Fibroblast of the aortic adventitia (primary cell): ENCODE measurements around the gene ARMH1. TPM values are rescaled to one million over a fixed set of nuclear protein-coding genes. Genes with fewer than 3 reads are reported as not detected.
"Not testable (repeated sequence)": the region's sequence is repeated elsewhere in the genome, so short reads cannot be mapped to it uniquely, and the experiment has no call there.

ENCODE experiments used
- DNase-seq: peaks from one replicate; pipeline ENCODE4 v3.0.0-alpha.2; 2010; ENCODE audit warnings: low read depth
- H3K4me3 ChIP-seq: 2 replicates; pipeline ENCODE4 v1.5.1; 2011; ENCODE audit warnings: low read depth, mild to moderate bottlenecking, control low read depth, low read length, moderate library complexity
- total RNA-seq: library from RNA; depleted of rRNA; stranded (reverse); fragments of >200 nt; gene quantifications from 2 replicates; pipeline ENCODE4 v1.2.3, GENCODE V29; 2012; ENCODE audit warnings: low replicate concordance
- TF ChIP-seq, protein P1 (sequence below): IDR thresholded peaks from 2 replicates; pipeline ENCODE4 v1.5.1; 2011; ENCODE audit warnings: mild to moderate bottlenecking, low read length, control low read depth, inconsistent platforms; ENCODE audit not compliant: insufficient read depth

The ARMH1 gene
- total RNA-seq, 1 donor = 1.7 TPM

DNA sequence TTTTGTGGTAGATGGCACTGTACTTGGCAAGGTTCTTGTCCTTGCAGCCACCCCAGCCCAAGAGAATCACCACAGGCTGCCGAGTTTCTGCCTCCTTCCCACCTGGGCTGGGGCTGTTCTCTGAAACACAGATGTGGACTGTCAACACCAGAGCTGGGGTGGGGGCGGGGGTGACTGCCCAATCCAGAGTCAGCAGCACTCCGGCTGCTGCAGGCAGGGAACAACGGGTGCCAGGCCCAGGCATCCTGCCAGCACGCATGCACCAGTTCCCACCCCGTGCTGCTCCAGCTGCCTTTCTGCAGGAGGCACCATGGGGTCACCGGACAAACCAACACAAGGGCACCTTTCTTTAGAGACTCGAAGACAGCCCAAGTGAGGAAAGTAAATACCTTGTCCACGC, 14.3 kb upstream of the ARMH1 start:
- TF ChIP-seq, protein P1, sequence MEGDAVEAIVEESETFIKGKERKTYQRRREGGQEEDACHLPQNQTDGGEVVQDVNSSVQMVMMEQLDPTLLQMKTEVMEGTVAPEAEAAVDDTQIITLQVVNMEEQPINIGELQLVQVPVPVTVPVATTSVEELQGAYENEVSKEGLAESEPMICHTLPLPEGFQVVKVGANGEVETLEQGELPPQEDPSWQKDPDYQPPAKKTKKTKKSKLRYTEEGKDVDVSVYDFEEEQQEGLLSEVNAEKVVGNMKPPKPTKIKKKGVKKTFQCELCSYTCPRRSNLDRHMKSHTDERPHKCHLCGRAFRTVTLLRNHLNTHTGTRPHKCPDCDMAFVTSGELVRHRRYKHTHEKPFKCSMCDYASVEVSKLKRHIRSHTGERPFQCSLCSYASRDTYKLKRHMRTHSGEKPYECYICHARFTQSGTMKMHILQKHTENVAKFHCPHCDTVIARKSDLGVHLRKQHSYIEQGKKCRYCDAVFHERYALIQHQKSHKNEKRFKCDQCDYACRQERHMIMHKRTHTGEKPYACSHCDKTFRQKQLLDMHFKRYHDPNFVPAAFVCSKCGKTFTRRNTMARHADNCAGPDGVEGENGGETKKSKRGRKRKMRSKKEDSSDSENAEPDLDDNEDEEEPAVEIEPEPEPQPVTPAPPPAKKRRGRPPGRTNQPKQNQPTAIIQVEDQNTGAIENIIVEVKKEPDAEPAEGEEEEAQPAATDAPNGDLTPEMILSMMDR = no peak
- DNase-seq = no peak
- no peak overlapping the region for H3K4me3 ChIP-seq

DNA sequence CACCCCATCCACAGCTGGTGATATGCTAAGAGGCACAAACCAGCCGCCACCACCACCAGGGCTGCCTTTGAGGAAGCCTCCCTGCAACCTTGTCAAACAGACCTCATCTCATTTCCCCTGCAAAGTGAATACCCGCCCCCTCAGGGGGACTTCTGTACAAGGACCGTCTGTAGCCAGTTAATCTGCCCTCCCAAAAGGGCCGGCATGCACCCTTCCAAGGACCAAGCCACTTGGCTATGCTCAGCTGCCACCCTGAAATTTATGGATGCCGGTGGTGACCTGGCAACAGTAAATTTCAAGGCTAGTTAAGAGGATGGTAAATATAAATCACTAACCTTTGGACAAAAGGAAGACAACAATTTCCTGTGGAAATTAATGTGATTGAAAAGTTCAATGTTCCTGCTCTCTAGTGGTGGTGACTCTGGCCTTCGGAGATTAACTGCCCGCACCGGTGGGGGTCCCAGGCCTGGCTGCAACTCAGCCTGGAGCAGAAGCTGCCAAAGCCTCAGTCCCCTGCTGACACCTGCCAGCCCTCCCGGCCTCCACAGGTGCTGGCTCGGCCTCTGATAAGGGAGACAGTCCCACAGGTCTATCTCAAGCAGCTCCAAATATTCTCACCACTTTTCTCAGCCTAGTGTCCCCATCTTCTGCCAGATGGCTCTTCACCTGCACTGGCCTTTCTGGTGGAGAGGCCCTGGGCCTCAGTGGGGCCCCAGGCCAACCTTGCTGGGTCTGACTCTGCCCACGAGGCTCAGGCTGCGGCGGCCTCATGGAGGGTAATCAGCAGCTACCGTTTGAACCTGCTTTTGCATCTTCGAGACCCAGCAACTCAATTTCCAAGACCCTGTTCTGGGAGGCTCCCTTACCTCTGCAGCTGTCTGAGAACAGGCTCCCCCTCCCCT, 12.5 kb upstream of the ARMH1 start:
- TF ChIP-seq, protein P1 = no peak
- H3K4me3 ChIP-seq = no peak overlapping the region
- DNase-seq = no peak

DNA sequence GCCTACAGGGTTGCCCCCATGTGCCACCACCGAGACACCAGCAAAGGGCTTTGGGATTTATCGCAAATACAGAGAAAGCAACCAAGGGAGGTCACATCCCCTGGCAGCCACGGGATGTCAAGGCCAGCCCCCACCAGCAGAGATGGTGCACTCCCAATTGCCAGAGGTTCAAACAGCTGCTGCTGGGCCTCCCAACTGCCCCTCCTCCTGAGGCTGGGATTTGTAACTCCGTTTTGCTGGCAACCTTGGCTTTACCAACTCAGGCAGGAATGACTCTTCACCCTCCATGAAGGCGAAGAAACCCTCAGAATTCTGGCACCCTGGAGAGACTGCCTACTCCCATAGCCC, 11.9 kb upstream of the ARMH1 start:
- no peak overlapping the region for H3K4me3 ChIP-seq
- TF ChIP-seq, protein P1 = no peak
- DNase-seq = no peak

DNA sequence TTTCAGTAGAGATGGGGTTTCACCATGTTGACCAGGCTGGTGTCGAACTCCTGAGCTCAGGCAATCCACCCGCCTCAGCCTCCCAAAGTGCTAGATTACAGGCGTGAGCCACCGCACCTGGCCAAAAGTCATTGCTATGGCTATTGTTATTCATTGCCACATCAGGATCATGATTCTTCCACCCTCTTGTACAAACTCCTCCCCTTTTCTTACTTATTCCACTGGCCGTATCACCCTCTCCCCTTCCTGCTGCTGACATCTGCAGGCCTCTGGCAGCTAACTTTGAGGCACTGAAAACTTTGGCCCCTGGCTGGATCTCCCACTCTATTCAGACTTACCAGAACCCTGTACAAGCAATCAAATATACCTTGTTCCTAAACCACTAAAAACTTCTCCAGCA, 11.1 kb upstream of the ARMH1 start:
- DNase-seq = no peak
- H3K4me3 ChIP-seq = no peak overlapping the region
- TF ChIP-seq, protein P1 = no peak

DNA sequence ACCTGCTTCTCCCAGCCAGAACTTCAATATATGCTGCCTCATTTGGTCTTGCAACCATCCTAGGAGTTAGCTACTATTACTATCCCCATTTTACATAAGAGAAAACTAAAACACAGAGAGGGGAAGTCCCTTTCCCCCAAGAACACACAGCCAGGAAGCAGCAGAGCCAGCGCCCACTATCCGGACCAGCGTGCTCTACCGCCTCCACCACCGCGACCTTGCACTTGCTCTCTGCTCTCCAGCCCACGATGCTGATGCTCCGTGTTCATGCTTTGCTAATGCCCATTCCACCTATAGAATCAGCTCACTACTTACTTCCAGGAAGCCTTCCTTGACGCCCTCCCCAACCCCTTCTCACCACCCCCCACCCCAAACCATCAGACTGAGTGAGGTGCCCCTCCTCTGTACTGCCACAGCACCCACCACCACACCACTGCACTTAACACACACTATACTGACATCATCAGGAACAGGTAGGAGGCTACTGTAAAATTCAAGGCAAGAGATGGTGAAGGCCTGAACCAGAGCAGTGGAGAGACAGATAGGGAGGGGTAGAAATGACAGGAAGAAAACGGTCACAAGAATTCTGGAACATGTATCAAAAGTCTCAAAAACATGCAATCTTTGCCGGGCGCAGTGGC, 9.7 kb upstream of the ARMH1 start:
- H3K4me3 ChIP-seq = no peak overlapping the region
- TF ChIP-seq, protein P1 = no peak
- no peak for DNase-seq

DNA sequence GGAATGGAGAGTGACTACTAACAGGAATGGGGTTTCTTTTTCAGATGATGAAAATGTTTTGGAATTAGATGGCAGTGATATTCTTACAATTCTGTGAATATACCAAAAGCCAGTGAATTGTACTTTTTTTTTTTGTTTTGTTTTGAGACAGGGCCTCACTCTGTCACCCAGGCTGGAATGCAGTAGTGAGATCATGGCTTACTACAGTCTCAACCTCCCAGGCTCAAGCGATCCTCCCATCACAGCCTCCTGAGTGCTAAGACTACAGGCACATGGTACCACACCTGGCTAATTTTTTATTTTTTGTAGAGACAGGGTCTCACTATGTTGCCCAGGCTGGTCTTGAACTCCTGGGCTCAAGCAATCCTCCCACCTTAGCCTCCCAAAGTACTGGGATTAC, 7.8 kb upstream of the ARMH1 start:
- not testable (repeated sequence) for H3K4me3 ChIP-seq, DNase-seq

DNA sequence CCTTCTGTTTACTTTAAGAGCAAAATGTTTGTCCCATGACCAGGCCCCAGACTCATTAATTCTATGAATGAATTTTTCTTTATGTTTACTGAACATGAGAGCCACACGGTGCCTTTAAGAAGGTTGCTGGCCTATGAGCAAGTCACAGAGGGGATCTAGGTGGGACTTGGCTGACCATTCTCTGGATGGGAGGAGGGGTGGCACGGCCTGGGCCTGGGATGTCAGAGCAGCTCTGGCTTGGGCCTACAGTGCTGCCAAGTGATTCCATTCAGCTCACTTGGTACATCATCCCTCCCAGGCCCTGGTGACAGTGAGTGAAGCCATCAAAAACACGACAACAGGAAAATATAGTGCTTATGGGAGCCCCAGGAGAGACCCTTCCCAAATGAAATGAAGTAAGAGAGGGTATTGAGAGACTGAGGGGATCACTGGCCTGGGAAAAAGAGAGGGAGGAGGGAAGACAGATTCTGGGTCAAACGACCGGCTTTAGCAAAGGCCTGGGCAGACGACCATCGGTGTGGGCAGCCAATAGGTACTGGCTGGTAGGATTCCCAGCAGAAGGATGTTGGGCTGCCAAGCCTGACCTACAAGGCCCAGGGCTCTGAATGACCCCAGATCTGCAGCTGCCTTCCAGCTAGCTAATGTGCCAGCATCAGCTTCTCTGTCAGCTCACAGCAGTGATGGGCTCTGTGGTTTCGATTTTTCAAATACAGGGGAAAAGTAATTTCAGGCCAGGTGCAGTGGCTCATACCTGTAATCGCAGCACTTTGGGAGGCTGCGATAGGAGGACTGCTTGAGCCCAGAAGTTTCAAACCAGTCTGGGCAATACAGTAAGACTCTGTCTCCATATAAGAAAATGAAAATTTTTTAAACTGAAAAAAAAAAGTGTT, 3.5 kb upstream of the ARMH1 start:
- TF ChIP-seq, protein P1 = no peak
- no peak for DNase-seq
- H3K4me3 ChIP-seq = no peak overlapping the region
